ENCODE results near the gene CAMK1. TPM values are rescaled to one million over a fixed set of nuclear protein-coding genes. Genes with fewer than 3 reads are reported as not detected.

The CAMK1 gene
- total RNA-seq, result 33.0 and 34.3 TPM in 2 replicates

DNA sequence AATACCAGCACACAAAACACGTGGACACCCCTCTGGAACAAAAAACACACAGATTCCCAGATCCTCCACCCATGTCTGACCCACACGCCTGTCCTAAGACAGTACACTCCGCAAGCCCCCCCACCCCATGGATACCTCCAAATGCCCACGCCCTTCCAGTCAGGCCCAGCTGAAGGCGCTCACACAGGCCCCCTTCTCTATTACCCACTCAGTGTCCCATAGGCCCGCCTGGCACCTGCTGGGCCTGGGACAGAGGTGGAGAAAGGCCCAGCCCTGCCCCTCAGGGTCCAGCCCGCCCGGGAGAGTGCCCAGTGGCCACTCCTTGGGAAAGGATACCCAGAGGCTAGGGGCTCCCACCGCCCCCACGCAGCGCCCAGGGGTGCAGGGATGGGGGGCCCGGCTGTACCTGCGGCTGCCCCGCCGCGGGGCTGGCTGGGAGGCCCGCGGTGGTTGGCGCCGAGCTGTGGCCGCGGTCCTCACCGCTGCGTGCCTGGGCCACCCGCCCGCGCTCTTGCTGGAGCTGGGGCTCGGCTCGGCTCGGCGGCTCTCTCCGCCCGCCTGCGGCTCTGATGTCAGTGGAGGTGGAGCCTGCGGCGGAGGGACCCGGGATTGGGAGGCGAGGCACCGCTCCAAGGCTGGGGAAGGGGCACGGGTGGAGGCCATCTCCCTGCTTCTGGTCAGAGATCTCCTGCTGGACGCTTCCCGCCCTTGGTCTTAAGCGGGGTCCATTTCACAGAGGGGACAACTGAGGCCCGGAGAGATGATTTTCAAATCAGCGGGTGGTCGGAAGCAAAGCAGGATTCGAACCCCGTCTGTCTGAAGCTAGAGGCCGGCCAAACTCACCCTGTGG, at the start of gene CAMK1:
Gene CAMK1, minus strand, starts transcription at position 522 of the 850 bp plus-strand sequence. CDS start 2,198 bp downstream, outside the sequence.

DNA sequence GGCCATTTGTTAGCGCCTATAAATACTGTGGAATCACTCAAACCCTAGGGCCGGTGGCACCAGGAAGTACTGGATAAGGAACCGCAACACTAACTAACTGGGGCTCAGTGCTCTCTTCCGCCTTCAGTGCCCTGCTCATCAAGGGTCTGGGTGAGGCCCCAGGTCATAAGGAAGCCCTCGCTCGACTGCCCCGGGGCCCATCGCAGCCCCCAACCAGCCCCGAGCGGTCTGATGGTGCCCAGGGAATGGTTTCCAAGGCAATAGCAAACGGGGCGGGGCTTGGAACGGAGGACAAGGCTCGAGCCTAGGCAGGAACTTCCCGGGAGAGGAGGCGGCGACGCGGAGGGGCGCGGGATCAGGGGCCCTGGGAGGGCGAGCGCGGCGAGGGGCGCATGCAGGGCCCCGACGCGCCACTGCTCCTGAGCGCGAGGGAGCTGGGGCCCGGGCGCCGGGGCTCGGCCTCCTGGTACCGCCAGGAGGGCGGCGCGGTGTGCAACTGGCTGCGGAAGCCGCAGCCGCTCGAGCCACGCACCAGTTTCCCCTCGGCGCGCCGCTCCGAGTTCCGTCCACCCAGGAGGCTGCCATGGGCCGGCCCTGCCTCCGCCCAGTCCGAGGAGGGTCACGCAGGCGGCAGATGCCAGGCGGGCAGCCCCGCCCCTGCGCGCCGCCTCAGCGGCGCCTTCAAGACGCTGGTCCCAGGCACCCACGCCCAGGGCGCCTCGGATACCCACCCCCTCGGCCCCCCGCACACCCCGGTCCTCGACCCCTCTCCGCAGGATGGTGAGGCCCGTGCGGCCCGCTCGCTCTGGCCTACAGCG, 40.1 kb upstream of the CAMK1 start, which contains the start of gene TTLL3:
Gene TTLL3, plus strand, starts transcription at position 648 of the 818 bp plus-strand sequence. CDS start 400 bp downstream, outside the sequence.

DNA sequence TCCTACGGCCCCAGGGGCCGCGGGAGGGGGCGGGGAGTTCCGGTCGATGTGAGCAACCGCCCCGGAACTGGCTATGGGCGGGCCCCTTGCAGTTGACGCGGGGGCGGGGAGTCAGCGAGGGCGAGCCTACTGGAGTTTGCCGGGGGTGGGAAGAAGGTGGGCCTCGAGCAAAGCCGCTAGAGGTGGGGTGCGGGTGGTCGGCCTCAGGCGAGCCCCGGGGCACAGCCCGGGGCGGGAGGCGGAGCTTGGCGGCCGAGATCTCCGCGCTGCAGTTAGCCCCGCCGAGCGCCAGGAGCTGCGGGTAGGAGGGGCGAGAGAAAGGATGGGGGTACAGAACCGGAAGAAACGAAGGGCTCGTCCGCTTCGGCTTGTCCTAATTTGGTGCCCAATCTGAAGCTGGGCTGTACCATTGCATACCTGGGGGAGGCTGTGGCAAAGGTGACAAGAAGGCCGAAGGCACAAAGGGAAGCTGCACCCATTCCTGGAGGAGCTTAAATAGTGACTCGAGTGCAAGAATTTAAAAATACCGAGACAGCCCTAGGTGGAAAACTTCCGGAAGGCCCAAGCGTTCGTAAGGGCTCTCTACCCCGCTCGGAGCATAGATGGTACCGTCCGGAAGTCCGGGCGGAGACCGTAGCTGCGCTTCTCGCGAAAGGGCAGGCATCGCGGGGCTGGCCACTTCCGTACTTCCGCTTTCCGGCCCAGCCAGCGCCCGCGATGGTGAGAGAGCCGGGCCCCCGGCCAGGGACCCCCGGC, 22.8 kb upstream of the CAMK1 start, which contains the start of the genes ARPC4 and TADA3:
Gene ARPC4, plus strand, starts transcription at position 678 of the 756 bp plus-strand sequence. Its CDS starts 40 bp downstream, at position 718.
Gene TADA3, minus strand, starts transcription at position 69 of the 756 bp plus-strand sequence. CDS start 1,007 bp downstream, outside the sequence.

DNA sequence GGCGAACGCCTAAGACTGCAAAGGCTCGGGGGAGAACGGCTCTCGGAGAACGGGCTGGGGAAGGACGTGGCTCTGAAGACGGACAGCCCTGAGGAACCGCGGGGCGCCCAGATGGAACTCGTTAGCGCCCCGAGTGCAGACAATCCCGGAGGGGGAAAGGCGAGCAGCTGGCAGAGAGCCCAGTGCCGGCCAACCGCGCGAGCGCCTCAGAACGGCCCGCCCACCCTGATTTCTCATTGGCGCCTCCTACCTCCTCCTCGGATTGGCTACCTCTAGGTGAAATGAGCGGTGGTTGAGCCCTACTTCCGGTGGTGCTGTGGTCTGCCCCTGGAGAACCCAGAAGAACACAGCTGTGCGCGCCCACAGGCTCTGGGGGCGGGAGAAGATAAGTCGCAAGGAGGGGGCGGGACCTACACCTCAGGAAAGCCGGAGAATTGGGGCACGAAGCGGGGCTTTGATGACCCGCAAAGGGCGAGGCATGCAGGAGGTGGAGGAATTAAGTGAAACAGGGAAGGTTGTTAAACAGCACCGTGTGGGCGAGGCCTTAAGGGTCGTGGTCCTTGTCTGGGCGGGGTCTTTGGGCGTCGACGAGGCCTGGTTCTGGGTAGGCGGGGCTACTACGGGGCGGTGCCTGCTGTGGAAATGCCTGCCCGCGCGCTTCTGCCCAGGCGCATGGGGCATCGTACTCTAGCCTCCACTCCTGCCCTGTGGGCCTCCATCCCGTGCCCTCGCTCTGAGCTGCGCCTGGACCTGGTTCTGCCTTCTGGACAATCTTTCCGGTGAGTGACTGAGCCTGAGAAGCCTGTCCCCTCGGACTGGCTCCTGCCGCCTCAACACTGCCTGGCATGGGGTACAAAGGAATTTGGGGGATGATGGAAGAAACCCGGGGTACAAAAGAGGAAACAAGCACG, 19.8 kb downstream of the CAMK1 start, which contains the start of gene OGG1:
Gene OGG1, plus strand, starts transcription at position 308 of the 911 bp plus-strand sequence. Its CDS starts 335 bp downstream, at position 643.

DNA sequence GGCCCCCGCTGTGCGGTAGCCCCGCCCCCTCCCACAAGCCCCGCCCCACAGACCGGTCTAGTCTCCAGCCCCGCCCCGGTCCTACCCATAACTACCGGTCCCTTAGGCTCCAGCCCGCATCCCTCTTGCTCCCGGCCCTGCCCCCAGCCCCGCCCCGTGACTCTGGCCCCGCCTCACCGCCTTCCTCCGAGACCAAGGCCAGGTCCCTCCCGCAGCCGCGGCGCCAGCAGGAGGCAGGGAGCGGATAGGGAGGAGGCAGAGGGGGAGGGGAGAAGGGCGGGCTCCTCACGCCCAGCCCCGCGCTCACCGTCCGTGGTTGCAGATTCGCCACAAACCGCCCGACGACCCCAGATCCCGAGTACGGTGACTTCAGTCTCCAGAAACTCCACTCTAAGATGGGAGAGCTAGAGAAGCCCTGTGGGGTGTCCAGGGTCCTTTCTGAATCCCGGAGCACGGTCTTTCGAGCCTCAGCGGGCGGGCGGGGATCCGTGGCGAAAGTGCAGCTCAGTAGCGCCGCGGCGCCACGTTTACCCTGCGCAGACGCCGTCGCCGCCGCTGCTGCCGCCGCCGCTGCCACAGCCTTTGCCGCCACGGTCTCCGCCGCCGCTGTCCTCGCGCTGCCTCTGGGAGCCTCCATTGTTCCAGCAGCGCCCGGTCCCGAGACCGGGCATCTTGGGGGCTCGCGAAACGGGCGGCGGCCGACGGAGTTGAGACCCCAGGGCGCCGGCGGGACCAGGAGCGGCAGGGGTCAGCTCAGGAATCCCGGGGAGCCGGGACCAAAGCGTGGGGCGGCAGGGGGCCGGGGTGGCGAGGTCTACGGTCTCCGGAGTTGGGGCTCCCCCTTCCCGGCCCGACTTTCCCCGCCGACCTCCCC, 38.3 kb downstream of the CAMK1 start, which contains the start of gene BRPF1:
Gene BRPF1, plus strand, starts transcription at position 530 of the 874 bp plus-strand sequence. CDS start 2,406 bp downstream, outside the sequence.

Other genes with a start within 250 kb of the CAMK1 start
- gene LHFPL4, start 216.1 kb downstream of the CAMK1 start, total RNA-seq, result 0.09 TPM in 1 of 2 replicates, not detected in the other
- 27.9 and 30.4 TPM in 2 replicates for gene MTMR14, start 120.4 kb downstream of the CAMK1 start, total RNA-seq
- gene CPNE9, start 66.1 kb downstream of the CAMK1 start, total RNA-seq, result not detected in 2 replicates
- 12.1 and 14.7 TPM in 2 replicates for gene BRPF1, start 38.2 kb downstream of the CAMK1 start, total RNA-seq
- gene OGG1, start 20.0 kb downstream of the CAMK1 start, total RNA-seq, result 17.1 and 17.9 TPM in 2 replicates
- gene TADA3, start 22.5 kb upstream of the CAMK1 start, total RNA-seq, result 51.1 and 52.7 TPM in 2 replicates
- gene ARPC4, start 23.1 kb upstream of the CAMK1 start, total RNA-seq, result 170 and 213 TPM in 2 replicates
- gene TTLL3, start 40.3 kb upstream of the CAMK1 start, total RNA-seq, result 8.2 and 11.0 TPM in 2 replicates
- 18.3 and 21.1 TPM in 2 replicates for gene RPUSD3, start 74.1 kb upstream of the CAMK1 start, total RNA-seq
- gene CIDEC, start 110.3 kb upstream of the CAMK1 start, total RNA-seq, result 0.14 and 0.18 TPM in 2 replicates
- gene JAGN1, start 120.7 kb upstream of the CAMK1 start, total RNA-seq, result 24.5 and 31.2 TPM in 2 replicates
- gene IL17RE, start 132.9 kb upstream of the CAMK1 start, total RNA-seq, result 0.14 and 0.83 TPM in 2 replicates
- gene IL17RC, start 147.2 kb upstream of the CAMK1 start, total RNA-seq, result 24.7 and 34.0 TPM in 2 replicates
- 20.1 and 58.8 TPM in 2 replicates for gene CRELD1, start 163.9 kb upstream of the CAMK1 start, total RNA-seq
- 1.6 and 2.1 TPM in 2 replicates for gene PRRT3, start 182.5 kb upstream of the CAMK1 start, total RNA-seq
- 72.0 and 78.9 TPM in 2 replicates for gene EMC3, start 216.9 kb upstream of the CAMK1 start, total RNA-seq

Data from smooth muscle cell of bladder (primary cell).